NK-92 (cell line): ENCODE measurements around the gene COL27A1.

Experiments used
- DNase-seq: peaks from one replicate; lab custom pipeline; 2025; ENCODE audit not compliant: unreplicated experiment; lab: John Stamatoyannopoulos, UW

Gene COL27A1

DNA sequence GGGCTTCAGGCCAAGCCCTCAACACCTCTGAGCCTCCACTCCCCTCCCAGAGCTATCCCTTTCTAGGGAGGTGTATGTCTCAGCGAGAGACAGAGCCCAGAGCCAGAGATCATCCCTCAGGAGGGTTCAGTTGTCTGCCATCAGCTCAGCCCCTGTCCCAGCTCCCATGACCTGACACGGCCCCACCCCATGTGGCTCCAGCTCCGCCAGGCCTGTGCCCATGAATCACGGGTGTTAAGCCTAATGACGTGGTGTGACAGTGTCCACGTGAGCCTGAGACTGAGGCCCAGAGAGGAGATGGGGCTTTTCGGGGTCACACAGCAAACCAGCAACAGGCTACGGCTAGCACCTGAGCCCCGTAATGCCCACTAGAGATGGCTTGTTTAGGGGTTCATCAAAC is 106.7 kb downstream of the COL27A1 start:
- DNase-seq: no peak

DNA sequence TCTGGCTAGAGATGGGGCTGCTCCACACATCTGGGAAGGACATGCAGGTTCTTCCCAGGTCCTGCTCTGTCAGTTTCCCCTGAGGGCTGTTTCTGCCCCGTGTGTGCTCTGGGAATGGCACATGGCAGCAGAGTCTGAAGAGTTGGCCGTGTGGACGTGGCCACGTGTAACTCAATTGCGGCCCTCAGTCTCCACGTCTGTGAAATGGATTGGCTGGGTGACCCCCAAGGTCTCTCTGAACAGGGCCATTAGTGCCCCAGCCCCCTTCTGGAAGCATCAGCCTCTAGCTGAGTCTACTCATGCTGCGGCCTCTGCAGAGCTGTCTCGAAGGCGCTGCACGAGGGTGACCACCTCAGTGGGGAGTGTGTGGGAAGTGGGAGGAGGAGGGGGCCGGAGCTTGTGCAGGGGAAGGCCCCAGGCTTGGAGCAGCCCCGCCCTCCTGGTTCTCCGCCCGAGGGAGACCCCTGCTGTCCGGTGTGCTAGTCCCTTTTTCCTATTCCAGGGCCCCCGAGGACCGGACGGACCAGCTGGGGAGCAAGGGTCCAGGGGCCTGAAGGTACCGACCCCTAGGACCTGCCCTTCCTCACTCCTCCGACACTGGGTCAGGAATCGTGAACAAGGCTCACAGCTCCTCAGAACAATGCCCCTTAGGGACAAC is 108.6 kb downstream of the COL27A1 start:
- no peak for DNase-seq

DNA sequence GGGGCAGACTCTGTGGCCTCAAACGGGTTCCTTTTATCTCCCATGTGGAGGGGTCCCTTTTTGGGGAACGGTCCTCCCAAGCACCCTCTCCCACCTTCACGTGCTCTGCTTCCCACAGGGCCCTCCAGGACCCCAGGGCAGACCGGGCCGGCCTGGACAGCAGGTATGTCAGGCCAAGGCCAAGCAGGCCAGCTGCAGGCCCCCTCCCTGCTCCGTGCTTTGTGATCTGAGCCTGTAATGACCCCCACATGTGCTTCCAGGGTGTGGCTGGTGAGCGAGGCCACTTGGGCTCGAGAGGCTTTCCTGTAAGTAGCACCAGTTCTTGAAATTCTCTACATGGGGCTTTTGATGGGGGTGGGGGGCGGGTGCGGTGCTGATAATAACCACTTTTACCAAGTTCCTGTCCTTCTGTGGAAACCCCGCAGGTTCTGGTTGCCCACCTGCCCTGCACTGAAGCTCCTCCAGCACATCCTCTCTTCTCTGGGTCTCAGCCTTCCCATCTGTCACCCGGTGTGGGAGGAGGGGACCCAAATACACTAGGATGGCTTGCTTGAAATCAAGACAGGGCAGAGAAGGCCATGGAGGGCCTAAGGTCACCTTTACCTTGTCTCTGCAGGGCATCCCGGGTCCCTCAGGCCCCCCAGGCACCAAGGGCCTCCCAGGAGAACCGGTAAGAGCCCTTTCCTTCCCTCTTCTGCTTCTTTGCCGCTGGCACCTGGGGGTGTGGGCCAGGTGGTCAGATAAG is 109.6 kb downstream of the COL27A1 start:
- DNase-seq: no peak

DNA sequence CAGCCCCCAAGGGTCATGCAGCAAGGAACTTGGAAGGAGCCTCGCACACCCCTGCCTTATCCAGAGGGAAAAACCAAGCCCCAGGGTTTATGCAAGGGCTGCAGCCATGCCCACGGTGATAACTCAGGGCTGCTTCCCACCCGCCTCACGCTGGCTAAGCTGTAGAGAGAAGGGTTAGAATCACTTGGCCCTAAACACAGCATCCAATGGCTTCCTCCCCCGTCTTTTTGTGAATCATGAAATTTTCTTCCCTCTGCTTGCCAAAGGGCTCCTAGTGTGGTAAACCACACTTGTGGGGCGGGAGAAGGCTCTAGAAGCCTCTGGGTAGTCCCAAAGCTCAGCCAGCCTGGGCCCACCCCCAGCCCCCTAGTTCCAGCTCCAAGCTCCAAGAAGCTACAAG is 111.6 kb downstream of the COL27A1 start:
- DNase-seq: no peak

DNA sequence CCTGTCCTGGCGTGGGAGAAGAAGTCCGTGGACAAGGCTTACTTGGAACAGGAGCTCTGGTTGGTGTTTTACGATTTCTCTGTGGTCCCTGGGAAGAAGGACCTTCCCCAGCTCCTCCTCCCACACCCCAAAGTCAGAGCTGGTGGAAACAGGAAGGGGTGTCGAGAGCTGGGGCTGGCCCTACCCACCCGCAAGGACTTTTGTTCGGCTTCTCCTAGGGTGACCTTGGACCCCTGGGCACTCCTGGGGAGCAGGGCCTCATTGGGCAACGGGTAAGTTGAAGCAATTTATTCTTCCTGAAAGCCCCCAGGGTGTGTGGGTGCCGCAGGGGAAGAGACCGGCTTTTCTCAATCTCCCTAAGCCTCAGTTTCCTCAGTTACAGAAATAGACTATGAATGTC is 113.7 kb downstream of the COL27A1 start:
- DNase-seq: no peak

DNA sequence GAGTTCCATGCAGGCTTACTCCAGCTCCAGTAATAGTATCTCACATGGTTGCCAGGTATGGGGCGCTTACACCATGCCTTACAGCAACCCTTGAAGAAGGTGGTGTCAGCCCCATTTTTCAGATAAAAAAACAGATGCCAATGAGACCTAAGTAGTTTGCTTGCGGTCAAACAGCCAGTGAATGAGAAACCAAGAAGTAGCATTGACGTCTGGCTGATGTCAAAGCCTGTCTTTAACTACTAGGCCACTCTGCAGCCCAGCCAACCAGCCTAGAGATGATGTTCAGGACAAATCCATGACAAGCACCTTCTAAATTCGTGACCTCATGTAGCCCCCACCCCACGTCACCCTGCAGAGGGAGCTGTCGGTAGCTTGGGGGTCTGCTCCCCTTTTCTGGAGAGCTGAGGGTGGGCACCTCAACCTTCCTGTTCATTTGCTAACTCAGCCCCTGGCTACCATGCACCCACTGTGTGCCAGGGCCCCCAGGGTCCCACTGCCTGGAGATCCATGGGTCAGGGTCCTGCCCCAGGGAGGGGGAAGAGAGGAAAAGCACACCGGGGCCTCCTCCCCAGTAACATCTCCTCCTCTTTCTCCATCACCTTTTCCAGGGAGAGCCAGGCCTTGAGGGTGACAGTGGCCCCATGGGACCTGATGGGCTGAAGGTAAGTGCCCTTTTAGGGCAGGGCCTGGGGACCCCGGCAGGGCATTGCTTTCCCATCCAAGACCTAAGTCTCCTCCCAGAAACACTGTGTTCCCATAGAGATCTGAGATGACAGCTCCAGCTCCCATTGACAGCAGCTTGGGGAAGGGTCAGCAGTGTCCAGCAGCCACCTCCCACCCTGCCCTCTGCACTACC is 115.0 kb downstream of the COL27A1 start:
- DNase-seq: no peak

DNA sequence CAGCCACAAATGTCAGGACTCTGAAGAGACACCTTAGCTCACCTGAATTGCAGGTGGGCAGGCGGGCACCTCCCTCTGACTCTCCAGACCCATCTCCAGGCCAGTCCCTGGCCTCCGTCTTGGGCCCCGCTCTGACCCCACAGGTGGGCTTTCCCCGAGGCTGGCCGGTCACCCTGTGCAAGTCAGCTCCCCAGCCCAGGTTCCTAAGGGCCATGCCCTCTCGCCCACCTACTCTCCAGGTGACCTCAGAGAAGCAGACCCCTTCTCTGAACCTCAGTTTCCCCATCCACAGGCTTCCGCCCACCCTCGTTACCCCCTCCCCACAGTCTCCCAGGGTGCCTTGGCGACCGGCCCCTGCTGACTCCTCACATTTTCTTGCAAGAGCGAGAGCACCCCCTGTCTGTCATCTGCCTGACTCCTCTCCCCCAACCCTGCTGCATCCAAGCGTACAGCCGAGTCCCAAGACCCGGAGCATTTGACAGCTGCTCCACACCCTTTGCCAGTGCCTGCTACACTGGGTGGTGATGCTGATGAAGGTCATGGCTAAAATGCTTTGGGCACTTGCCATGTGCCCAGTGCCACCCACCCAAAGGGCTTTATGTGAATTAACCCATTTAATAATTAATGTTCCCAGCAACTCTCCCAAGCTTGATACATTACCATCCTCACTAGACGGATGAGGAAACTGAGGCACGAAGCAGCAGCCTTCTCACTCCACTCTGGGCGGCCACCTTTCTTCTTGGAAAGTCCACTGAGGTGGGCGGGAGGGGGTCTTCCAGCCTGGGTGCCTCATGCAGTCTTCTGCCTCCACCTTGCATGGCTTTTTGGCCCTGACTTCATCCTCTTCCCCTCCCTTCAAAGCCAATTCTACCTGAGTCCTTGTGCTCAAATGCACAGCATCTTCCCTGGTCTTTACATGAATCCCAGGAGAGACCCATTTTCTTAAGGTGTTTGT is 116.5 kb downstream of the COL27A1 start:
- DNase-seq: no peak

DNA sequence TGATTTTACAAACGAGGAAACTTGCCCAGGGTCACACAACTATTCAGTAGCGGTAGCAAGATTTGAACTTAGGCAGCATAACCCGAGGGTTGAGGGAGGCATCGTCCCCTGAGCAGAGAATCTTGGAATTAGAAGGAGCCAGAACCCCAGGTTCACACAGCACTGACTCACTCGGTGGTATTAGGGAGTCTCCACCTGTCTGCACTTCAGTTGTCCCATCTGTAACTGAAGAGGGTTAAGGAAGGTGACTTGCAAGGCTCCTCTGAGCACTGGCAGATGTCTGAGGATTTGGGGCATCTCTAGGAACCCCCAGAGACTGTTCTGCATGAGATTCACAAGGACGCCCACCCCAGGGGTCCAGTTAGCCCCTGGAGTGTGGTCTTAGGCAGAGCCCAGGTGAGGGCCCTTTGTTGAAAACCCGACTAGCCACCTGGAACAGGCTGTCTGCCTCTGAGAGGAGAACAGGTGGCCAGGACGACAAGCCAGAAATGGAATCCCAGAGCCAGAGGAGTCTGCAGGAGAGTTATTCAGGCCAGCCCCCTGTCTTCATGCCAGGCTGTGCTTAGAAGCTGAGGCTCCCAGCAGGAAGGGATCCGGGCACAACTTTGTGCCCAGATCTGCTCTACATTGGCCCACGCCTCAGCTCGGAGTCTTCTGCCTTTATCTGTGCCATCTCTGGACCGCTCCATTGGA is 117.5 kb downstream of the COL27A1 start:
- DNase-seq: no peak

DNA sequence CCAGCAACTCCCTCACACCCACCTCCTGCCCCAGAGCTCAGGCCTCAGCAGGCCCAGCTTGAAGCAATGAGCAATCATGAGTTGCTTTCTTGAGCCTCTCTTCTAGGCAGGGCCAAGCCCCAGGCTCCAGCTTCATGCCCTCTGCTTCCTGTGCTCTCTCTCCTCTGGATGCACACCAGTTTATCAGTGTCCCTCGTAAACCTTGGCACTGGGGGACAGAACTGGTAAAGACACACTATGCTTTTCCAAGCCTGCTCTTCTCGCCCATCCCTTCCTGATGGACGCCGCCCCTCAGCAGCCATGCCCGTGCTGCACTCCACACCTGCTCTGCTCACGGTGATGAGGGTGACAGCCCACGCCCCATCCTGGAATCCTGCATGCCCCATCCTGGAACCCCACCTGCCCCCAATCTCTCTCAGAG is 118.1 kb downstream of the COL27A1 start:
- DNase-seq: no peak

DNA sequence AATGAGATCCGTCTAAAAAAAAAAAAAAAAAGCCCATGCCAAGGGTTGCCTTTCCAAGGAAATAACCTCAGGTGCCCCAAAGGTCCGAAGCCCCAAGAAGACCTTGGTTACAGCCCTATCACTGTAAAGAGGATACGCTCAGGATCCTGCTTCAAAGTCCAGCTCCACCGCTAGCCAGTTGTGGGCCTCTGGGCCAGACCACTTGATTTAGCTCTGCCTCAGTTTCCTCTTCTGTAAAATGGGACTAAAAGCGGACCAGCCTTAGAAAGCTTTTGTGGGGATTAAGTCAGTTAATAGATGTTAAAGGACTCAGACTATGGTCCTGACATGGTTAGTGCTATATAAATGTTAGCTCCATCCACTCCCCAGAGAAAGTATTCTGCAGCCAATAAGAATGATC is 118.9 kb downstream of the COL27A1 start:
- no peak for DNase-seq

DNA sequence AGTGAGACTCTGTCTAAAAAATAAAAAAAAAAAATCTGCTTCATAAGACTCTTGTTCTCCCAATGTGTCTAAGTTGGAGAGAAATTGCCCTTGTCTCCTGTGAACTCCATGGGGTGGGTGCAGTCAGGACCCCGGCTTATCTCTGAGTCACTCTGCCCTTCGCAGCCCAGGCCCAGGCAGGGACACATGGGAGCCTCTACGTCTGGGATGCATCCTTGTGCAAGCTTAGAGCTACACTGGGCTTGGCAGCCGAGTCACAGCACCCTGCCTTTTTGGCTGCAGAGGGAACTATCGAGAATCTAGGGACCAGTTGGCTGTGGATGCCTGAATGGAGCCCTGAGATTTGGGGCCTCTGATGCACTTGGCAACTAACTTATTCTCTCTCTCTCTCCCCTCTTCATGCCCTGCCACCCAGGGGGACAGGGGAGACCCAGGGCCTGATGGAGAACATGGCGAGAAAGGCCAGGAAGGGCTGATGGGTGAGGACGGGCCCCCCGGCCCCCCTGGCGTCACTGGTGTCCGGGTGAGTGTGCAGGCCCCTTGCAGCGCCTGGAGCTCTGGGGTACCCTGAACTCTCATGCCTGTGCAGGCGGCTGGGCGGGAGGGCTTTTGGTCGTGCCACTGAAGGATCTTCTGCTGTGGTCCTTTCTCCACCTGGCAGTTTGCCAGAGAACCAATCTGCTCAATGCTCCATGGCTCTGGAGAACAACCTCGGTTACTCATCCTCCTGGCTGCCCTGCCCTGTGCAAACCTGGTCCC is 120.1 kb downstream of the COL27A1 start:
- DNase-seq: no peak

DNA sequence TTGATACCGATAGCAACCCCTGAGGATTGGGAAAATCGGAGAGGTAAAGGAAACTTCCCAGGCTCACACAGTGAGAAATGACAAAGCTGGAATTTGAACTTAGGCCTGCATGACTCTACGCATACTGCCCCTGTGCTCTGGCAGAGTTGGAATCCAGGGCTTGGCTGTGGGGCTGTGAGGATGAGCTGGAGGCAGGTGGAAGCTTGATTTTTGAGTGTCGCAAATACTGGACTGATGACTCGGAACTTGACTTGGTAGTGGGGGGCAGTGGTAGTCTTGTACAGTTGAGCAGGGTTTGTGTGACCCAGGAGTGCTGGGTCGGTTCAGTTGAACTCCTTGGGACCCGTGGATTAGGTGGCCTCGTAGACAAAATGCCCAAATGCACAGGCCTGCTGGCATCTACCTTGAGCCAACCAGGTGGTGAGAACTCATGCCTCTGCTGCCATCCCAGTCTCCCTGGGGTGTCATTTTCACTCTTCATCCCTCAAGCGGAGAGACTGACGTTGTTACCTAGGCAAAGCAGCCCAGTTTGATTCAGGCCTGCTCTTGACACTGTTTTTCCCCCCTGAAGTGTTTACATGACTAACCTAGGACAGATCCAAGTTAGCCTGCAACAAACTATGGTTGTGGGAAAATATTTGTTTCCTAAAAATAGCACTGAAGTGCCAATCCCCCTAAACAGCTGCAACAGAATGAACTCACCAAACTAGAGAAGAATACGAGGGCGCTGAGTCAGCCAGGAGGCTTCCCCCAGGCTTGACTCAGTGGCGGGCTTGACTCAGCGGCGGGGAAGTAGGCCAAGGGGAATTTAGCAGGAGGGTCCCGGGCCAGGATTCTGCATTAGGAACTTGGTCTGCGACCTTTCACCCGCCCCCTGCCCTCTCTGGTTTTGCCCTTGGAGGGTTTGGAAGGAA is 121.8 kb downstream of the COL27A1 start:
- no peak for DNase-seq

DNA sequence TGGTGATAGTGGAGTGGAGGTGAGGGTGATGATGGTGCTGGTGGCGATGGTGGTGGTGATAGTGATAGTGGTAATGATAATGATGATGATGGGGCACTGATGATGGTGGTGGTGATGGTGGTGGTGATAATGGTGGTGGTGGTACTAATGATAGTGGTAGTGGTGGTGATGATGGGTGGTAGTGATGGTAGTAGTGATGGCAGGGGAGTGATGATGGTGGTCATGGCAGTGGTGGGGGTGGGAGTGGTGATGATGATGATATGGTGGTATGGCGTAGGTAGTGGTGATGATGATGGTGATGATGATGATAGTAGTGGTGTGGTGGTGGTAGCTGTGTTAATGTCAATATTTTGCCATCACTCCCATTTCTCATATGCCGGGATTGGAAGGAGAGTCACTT is 123.0 kb downstream of the COL27A1 start:
- DNase-seq: no peak

DNA sequence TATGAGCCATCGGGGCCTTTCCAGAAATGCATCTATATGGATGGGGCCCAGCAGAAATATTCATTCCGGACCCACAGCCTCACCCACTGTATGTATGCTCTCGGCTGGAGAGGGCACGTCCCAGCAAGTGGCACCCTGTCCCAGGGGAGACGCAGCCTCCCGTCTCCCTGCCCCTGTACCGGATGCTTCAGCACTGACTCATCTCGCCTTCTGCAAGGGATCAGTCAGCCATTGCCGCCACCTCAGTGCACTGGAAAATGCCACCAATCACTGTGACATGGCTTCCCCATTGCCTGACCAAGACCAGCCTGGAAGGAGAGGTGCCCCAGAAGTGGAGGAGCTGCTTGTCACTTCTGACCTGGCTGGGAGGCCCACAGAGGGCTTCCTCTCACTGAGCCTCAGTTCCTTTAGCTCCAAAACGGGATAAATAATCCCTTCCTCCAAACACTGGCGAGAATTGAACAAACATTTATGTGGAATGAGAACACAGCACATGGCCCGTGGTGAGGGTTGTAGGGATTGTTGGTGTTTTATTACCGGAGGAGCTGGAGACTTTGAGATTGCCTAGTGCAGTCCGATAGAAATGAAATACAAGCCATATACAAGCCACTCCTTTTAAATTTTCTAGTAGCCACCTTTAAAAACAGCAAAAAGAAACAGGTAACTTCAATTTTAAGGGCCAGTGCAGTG is 123.7 kb downstream of the COL27A1 start:
- no peak for DNase-seq

DNA sequence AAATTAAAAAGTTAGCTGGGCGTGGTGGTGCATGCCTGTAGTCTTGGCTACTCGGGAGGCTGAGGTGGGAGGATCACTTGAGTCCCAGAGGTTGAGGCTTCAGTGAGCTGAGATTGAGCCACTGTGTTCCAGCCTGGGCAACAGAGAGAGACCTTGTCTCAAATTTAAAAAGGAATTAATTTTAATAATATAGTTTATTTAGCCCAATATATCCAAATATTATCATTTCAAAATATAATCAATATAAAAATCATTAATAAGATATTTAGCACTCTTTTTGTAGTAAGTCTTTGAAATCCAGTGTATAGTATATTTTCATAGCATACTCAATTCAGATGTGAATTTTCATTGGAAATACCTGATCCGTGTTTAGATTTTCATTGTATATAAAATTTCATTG is 124.4 kb downstream of the COL27A1 start:
- DNase-seq: no peak

DNA sequence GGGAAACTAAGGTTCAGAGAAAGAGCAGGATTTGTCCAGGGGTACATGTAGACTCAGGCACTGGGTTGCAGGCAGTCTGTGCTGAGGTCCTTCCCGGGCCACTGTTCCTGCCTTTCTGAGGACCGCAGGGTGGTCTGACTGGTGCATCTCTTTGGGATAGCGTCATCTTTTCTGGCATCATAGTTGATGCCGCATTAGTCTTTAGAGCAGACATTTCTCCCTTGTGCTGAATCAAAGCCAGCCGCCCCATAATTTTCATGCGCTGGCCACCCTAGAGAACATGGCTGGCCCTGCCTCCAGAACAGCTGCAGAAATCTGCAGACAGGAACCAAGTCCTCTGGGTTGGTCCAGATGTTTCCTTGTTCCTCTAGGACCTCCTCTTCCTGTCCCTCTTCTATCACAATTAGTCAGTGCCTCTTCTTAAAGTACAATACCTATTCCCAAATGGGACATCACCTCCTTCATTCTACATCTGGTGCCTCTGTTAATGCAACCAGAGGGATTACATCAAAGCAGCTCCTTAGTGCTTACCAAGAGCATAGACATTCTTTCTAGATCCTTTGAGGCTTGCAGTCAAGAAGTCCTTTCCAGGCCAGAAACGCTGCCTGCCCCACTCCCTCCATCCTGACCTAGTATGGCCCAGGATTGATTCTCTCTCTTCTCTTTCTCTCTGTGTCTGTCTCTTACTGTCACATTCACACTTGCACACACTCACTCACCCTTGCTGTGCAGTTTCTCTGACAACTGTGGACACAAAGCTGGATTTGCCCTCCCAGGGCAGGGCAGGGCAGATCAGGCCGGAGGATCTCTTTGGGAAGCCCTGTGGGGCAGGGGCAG is 125.5 kb downstream of the COL27A1 start:
- no peak for DNase-seq
